ENCODE data around the gene AKAP9.

DNA sequence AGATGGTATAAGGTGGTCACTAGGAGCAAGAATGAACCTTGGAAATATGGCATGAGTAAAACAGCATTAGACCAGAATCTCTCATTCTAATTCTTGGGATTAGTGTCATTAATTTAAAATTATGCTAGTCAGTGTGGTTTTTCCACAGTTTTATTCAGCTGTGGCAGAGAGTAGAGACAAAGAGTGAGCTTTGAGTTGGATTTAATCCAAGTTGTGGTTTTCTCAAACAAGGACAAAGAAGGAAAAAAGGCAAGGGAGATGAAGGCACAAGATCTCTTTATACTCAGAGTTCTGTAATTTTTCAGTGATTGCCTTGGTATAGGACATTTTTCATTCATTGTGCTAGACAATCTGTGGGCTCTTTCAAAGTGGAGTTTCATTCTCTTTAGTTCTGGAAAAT lies 28.2 kb upstream of the AKAP9 start:
- no peak for TF ChIP-seq POLR2AphosphoS5 (IDR thresholded peaks at IDR 0.05; ENCODE audit: insufficient read depth in 1 of 2, low read depth in 1 of 2)
- no peak for TF ChIP-seq POLR2A (IDR thresholded peaks at IDR 0.05)
- TF ChIP-seq, protein P1, sequence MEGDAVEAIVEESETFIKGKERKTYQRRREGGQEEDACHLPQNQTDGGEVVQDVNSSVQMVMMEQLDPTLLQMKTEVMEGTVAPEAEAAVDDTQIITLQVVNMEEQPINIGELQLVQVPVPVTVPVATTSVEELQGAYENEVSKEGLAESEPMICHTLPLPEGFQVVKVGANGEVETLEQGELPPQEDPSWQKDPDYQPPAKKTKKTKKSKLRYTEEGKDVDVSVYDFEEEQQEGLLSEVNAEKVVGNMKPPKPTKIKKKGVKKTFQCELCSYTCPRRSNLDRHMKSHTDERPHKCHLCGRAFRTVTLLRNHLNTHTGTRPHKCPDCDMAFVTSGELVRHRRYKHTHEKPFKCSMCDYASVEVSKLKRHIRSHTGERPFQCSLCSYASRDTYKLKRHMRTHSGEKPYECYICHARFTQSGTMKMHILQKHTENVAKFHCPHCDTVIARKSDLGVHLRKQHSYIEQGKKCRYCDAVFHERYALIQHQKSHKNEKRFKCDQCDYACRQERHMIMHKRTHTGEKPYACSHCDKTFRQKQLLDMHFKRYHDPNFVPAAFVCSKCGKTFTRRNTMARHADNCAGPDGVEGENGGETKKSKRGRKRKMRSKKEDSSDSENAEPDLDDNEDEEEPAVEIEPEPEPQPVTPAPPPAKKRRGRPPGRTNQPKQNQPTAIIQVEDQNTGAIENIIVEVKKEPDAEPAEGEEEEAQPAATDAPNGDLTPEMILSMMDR (IDR thresholded peaks at IDR 0.05), result no peak
